ENCODE data around the gene ACYP1.

The ACYP1 gene

DNA sequence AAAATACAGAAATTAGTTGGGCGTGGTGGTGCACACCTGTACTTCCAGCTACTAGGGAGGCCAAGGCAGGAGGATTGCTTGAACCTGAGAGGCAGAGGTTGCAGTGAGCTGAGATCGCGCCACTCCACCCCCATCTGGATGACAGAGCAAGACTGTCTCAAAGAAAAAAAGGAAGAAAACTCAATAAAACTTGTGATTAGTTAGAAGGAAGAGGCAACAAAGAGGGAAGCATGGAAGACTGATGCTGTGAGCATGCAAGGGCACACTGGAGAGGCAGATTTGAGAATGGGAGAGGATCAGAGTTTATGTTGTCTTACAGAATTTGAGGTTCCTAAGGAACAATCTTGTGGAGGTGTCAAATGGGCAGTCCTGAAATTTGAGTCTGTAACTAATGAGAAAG, 2.9 kb upstream of the ACYP1 start:
- in situ Hi-C loops (cut with MboI; ENCODE audit: low sequenced_read_pairs, unreplicated experiment) = no loop called here
- DNase-seq (ENCODE audit: low spot score) = no peak
- TF ChIP-seq CTCF (IDR thresholded peaks at IDR 0.05; ENCODE audit: borderline replicate concordance, control extremely low read depth, extremely low read depth, insufficient read depth, missing control alignments) = no peak

DNA sequence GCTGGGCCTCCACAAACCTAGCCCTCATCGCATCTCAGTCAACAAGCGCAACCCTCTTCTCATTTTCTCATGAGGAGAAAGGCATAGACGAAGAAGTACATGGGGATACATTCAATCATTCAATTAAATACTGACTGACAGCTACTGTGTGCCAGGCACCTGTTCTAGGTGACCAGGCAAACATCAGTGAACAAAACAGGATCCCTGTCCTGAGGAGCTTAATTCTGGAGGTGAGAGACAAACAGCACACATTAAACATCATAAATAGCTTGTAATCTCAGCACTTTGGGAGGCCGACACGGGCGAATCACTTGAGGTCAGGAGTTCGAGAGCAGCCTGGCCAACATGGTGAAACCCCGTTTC, 362 bp upstream of the ACYP1 start:
- TF ChIP-seq CTCF (IDR thresholded peaks at IDR 0.05; ENCODE audit: borderline replicate concordance, control extremely low read depth, extremely low read depth, insufficient read depth, missing control alignments) = no peak
- DNase-seq (ENCODE audit: low spot score) = no peak
- in situ Hi-C loops (cut with MboI; ENCODE audit: low sequenced_read_pairs, unreplicated experiment) = no loop called here

- DNase-seq (ENCODE audit: low spot score) = no peak
- no peak for TF ChIP-seq CTCF (IDR thresholded peaks at IDR 0.05; ENCODE audit: borderline replicate concordance, control extremely low read depth, extremely low read depth, insufficient read depth, missing control alignments)
- in situ Hi-C loops (cut with MboI; ENCODE audit: low sequenced_read_pairs, unreplicated experiment) = no loop called here
Observed at GRCh38 chr14:75063013-75063412, 811 bp downstream of the ACYP1 start.

DNA sequence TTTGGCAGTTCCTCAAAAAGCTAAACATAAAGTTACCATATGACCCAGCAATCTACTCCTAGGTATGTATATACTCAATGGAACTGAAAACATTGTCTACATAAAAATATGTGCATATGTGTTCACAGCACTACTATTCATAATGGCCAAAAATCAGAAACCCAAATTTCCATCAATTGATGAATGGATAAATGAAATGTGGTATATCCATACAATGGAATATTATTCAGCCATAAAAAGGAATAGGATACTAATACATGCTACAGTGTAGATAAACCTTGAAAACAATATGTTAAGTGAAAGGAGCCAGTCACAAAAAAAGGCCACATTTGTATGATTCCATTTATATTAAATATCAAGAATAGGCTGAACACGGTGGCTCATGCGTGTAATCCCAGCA, 3.4 kb downstream of the ACYP1 start:
- in situ Hi-C loops (cut with MboI; ENCODE audit: low sequenced_read_pairs, unreplicated experiment) = no loop called here
- no peak for DNase-seq (ENCODE audit: low spot score)
- TF ChIP-seq CTCF (IDR thresholded peaks at IDR 0.05; ENCODE audit: borderline replicate concordance, control extremely low read depth, extremely low read depth, insufficient read depth, missing control alignments) = no peak

- in situ Hi-C loops (cut with MboI; ENCODE audit: low sequenced_read_pairs, unreplicated experiment) = no loop called here
- no peak for DNase-seq (ENCODE audit: low spot score)
- TF ChIP-seq CTCF (IDR thresholded peaks at IDR 0.05; ENCODE audit: borderline replicate concordance, control extremely low read depth, extremely low read depth, insufficient read depth, missing control alignments) = no peak
Observed at GRCh38 chr14:75059642-75060041, 4.2 kb downstream of the ACYP1 start.

- no peak for DNase-seq (ENCODE audit: low spot score)
- TF ChIP-seq CTCF (IDR thresholded peaks at IDR 0.05; ENCODE audit: borderline replicate concordance, control extremely low read depth, extremely low read depth, insufficient read depth, missing control alignments) = no peak
- in situ Hi-C loops (cut with MboI; ENCODE audit: low sequenced_read_pairs, unreplicated experiment) = no loop called here
Observed at GRCh38 chr14:75054421-75054820, 9.4 kb downstream of the ACYP1 start.

Data from GM13976 (cell line).